GM19193 (cell line): Measurements from ENCODE around the gene EPB41.

Experiments used
- POLR2A ChIP-seq: IDR thresholded peaks from 4 replicates; pipeline ENCODE4 v1.6.1; 2011; ENCODE audit not compliant: insufficient read depth, insufficient read length; ENCODE audit errors: extremely low read depth

Gene EPB41

GRCh38 chr1:28887419-28887834 lies 26.9 kb upstream of the EPB41 start:
- no peak for TF ChIP-seq POLR2A

GRCh38 chr1:28887835-28888682 lies 26.3 kb upstream of the EPB41 start:
- TF ChIP-seq POLR2A: no peak

- TF ChIP-seq POLR2A: no peak
These were observed 25.5 kb upstream of the EPB41 start for GRCh38 chr1:28888915-28889314.

GRCh38 chr1:28889357-28889756 lies 25.0 kb upstream of the EPB41 start:
- TF ChIP-seq POLR2A: no peak

GRCh38 chr1:28890435-28890834 lies 23.9 kb upstream of the EPB41 start:
- TF ChIP-seq POLR2A: no peak

- no peak for TF ChIP-seq POLR2A
These were observed 23.5 kb upstream of the EPB41 start for GRCh38 chr1:28890836-28891235.

GRCh38 chr1:28891256-28891655 lies 23.1 kb upstream of the EPB41 start:
- TF ChIP-seq POLR2A: no peak

- TF ChIP-seq POLR2A: no peak
These were observed 20.8 kb upstream of the EPB41 start for GRCh38 chr1:28893403-28894102.

- TF ChIP-seq POLR2A: no peak
These were observed 19.6 kb upstream of the EPB41 start for GRCh38 chr1:28894785-28895184.

GRCh38 chr1:28895896-28896608 lies 18.3 kb upstream of the EPB41 start:
- TF ChIP-seq POLR2A: no peak

- TF ChIP-seq POLR2A: no peak
These were observed 17.8 kb upstream of the EPB41 start for GRCh38 chr1:28896609-28896986.

GRCh38 chr1:28897789-28898188 lies 16.6 kb upstream of the EPB41 start:
- no peak for TF ChIP-seq POLR2A

GRCh38 chr1:28898405-28898881 lies 15.9 kb upstream of the EPB41 start:
- TF ChIP-seq POLR2A: no peak

- no peak for TF ChIP-seq POLR2A
These were observed 15.1 kb upstream of the EPB41 start for GRCh38 chr1:28899267-28899666.

- no peak for TF ChIP-seq POLR2A
These were observed 13.8 kb upstream of the EPB41 start for GRCh38 chr1:28900562-28900961.
